Transverse colon (tissue), 4 donors: ENCODE results near the gene VPS8. TPM values are rescaled to one million over a fixed set of nuclear protein-coding genes. Genes with fewer than 3 reads are reported as not detected.

ENCODE experiments used
- DNase-seq: peaks from one replicate; pipeline ENCODE4 v3.0.0-alpha.2; 2019
- H3K27ac ChIP-seq, 4 donors: fragments of 200-600 bp; sonication (generic); 2 replicates each; pipeline ENCODE4 v1.5.1; 2016 to 2018; ENCODE audit warnings: inconsistent platforms in 4 of 4
- H3K27me3 ChIP-seq: fragments of 200-600 bp; sonication (generic); 2 replicates; pipeline ENCODE4 v1.5.1; 2017; ENCODE audit warnings: inconsistent platforms
- H3K36me3 ChIP-seq, 4 donors: fragments of 200-600 bp; sonication (generic); 2 replicates each; pipeline ENCODE4 v1.5.1; 2017 to 2019; ENCODE audit warnings: inconsistent platforms in 4 of 4
- H3K4me1 ChIP-seq, 4 donors: fragments of 200-600 bp; sonication (generic); 2 replicates each; pipeline ENCODE4 v1.5.1; 2017 to 2020; ENCODE audit warnings: inconsistent platforms in 4 of 4
- H3K4me3 ChIP-seq, 4 donors: fragments of 200-600 bp; sonication (generic); 1 replicate in 1 of 4; 2 replicates in 3 of 4; pipeline versions ENCODE4 v1.5.1 to v1.6.1; 2017 to 2019; ENCODE audit warnings: inconsistent platforms in 4 of 4
- H3K9me3 ChIP-seq, 2 donors: fragments of 200-600 bp; sonication (generic); 2 replicates each; pipeline ENCODE4 v1.5.1; 2017 to 2019; ENCODE audit warnings: inconsistent platforms in 2 of 2
- EP300 ChIP-seq: sonication (generic); formaldehyde crosslinking; IDR thresholded peaks from one replicate; pipeline ENCODE4 v1.6.1; 2017; ENCODE audit warnings: antibody characterized with exemption, low read depth
- POLR2A ChIP-seq: fragments of 450-650 bp; IDR thresholded peaks from one replicate; pipeline ENCODE4 v1.6.1; 2016; ENCODE audit warnings: antibody characterized with exemption, mild to moderate bottlenecking, moderate library complexity
- POLR2AphosphoS5 ChIP-seq, 3 donors: sonication (generic); formaldehyde crosslinking; IDR thresholded peaks; one replicate each; pipeline ENCODE4 v1.6.1; 2016; ENCODE audit warnings: antibody characterized with exemption in 3 of 3
- WGBS, 2 donors: methylation state at CpG; one replicate each; pipeline ENCODE4 v1.1.5; 2018; ENCODE audit warnings: low coverage in 1 of 2; 5-methylcytosine and 5-hydroxymethylcytosine counted together
- in situ Hi-C, 4 donors: fragments of 200-750 bp; cut with MboI; loops; one replicate each; pipeline versions ENCODE4 v1.15.0 to v1.15.1; 2017; ENCODE audit warnings: low sequenced_read_pairs in 3 of 4, low pct_ligation_motif_present in 1 of 4, low pct_unique_long_range_greater_than_20kb in 1 of 4
- intact Hi-C: fragments of 100-400 bp; cut with DNase I; formaldehyde crosslinking; loops from one replicate; pipeline ENCODE4 v1.15.1; 2023; ENCODE audit warnings: low total_unique reads
- total RNA-seq, 4 donors: library from RNA; depleted of rRNA; stranded (reverse); fragments of >200 nt; gene quantifications; one replicate each; pipeline ENCODE4 v1.1.0, GENCODE V29; 2016
- TF ChIP-seq, protein P1 (sequence below), 5 experiments: fragments of 200-600 bp in 3 of 5; fragments of 450-650 bp in 2 of 5; sonication (generic) in 3 of 5; IDR thresholded peaks; 1 replicate in 2 of 5; 2 replicates in 3 of 5; pipeline ENCODE4 v1.5.1; 2016 to 2017; ENCODE audit warnings: antibody characterized with exemption in 5 of 5, inconsistent platforms in 3 of 5, mild to moderate bottlenecking in 2 of 5, moderate library complexity in 1 of 5

Gene VPS8
- total RNA-seq, 4 donors from 2014 or later = 35.8 to 115 (median 70.3) TPM

DNA sequence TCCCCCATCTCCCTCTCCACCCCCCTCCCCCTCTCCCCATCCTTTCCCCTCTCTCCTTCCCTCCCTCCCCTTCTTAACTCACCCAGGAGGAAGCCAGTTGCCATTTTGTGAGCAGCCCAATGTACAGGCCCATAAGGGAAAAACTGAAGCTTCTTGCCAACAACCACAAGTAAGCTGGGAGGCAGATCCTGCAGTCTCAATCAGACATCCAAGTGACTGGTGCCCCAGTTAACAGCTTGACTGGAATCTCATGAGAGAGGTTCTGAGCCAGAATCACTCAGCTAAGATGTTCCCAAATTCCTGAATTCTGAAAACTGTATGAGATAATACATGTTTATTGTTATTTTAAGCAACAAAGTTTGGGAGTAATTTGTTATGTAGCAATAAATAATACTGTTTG, 250.2 kb downstream of the VPS8 start:
- Histone ChIP-seq H3K9me3 (peaks cover 9 to 12% of the 10 kb centered on the region in 2 donors), H3K4me1 (no peaks in the 10 kb centered on the region), H3K27me3 (no peaks in the 10 kb centered on the region), H3K27ac (no peak overlapping the region), H3K4me3 (no peak overlapping the region), H3K36me3 (no peaks in the 10 kb centered on the region)
- no peak for TF ChIP-seq POLR2AphosphoS5 (IDR thresholded peaks at IDR 0.05)
- in situ Hi-C loops (no loop called here), intact Hi-C loops (no loop called here)
- DNase-seq = no peak

GRCh38 chr3:185063431-185063830, 251.5 kb downstream of the VPS8 start:
- Histone ChIP-seq H3K27me3 (no peaks in the 10 kb centered on the region), H3K27ac (no peak overlapping the region), H3K4me3 (no peak overlapping the region), H3K9me3 (peaks cover 0 to 6% of the 10 kb centered on the region in 2 donors), H3K4me1 (peaks cover 0 to 2% (median 0%) of the 10 kb centered on the region in 4 donors), H3K36me3 (no peaks in the 10 kb centered on the region)
- WGBS, 2 donors = 82 to 84% methylated on average over 3 of the region's 3 CpGs
- intact Hi-C loops = no loop called here
- TF ChIP-seq POLR2AphosphoS5 (IDR thresholded peaks at IDR 0.05) = no peak
- TF ChIP-seq, protein P1, sequence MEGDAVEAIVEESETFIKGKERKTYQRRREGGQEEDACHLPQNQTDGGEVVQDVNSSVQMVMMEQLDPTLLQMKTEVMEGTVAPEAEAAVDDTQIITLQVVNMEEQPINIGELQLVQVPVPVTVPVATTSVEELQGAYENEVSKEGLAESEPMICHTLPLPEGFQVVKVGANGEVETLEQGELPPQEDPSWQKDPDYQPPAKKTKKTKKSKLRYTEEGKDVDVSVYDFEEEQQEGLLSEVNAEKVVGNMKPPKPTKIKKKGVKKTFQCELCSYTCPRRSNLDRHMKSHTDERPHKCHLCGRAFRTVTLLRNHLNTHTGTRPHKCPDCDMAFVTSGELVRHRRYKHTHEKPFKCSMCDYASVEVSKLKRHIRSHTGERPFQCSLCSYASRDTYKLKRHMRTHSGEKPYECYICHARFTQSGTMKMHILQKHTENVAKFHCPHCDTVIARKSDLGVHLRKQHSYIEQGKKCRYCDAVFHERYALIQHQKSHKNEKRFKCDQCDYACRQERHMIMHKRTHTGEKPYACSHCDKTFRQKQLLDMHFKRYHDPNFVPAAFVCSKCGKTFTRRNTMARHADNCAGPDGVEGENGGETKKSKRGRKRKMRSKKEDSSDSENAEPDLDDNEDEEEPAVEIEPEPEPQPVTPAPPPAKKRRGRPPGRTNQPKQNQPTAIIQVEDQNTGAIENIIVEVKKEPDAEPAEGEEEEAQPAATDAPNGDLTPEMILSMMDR (IDR thresholded peaks at IDR 0.05) = no peak
- in situ Hi-C loops = no loop called here
- no peak for DNase-seq

- H3K9me3 ChIP-seq = peaks cover 0 to 6% of the 10 kb centered on the region in 2 donors
- WGBS, 2 donors = 86% methylated on average over 3 of the region's 3 CpGs; no CpG with 5 or more reads in 1 of the 2 donors
- intact Hi-C loops (loop anchor here (5.0 kb wide), 1 partner anchor 112 kb away; no protein-coding TSS in a partner anchor), in situ Hi-C loops (no loop called here)
- H3K36me3 ChIP-seq = no peaks in the 10 kb centered on the region
- DNase-seq = no peak
- H3K4me3 ChIP-seq = no peak overlapping the region
- no peak overlapping the region for H3K27ac ChIP-seq
- H3K4me1 ChIP-seq = peaks cover 8 to 17% (median 12%) of the 10 kb centered on the region in 4 donors
- TF ChIP-seq EP300 = no peak
- TF ChIP-seq, protein P1 (IDR thresholded peaks at IDR 0.05) = no peak
- TF ChIP-seq POLR2A = no peak
- TF ChIP-seq POLR2AphosphoS5 (IDR thresholded peaks at IDR 0.05) = no peak
- no peaks in the 10 kb centered on the region for H3K27me3 ChIP-seq
These were observed 253.1 kb downstream of the VPS8 start for GRCh38 chr3:185065059-185065458.

GRCh38 chr3:185066251-185066650, 254.3 kb downstream of the VPS8 start:
- 90% methylated on average over 4 of the region's 4 CpGs; no CpG with 5 or more reads in 1 of the 2 donors for whole genome bisulfite sequencing, 2 donors
- Histone ChIP-seq H3K36me3 (no peaks in the 10 kb centered on the region), H3K4me1 (peaks cover 12 to 24% (median 20%) of the 10 kb centered on the region in 4 donors), H3K4me3 (no peak overlapping the region), H3K27me3 (no peaks in the 10 kb centered on the region), H3K27ac (no peak overlapping the region), H3K9me3 (no peaks in the 10 kb centered on the region)
- TF ChIP-seq, protein P1 (IDR thresholded peaks at IDR 0.05) = no peak
- TF ChIP-seq POLR2A = no peak
- TF ChIP-seq EP300 = no peak
- in situ Hi-C loops (no loop called here), intact Hi-C loops (loop anchor here (5.0 kb wide), 1 partner anchor 111 kb away; no protein-coding TSS in a partner anchor)
- no peak for DNase-seq

- intact Hi-C loops (loop anchor here (5.0 kb wide), 1 partner anchor 110 kb away; no protein-coding TSS in a partner anchor), in situ Hi-C loops (no loop called here)
- DNase-seq = no peak
- Histone ChIP-seq H3K36me3 (no peaks in the 10 kb centered on the region), H3K27ac (no peak overlapping the region), H3K27me3 (no peaks in the 10 kb centered on the region), H3K4me1 (peaks cover 12 to 24% (median 20%) of the 10 kb centered on the region in 4 donors), H3K9me3 (no peaks in the 10 kb centered on the region), H3K4me3 (no peak overlapping the region)
- TF ChIP-seq EP300 = no peak
- TF ChIP-seq, protein P1 (IDR thresholded peaks at IDR 0.05) = no peak
- TF ChIP-seq POLR2A = no peak
- TF ChIP-seq POLR2AphosphoS5 (IDR thresholded peaks at IDR 0.05) = no peak
- WGBS, 2 donors = 94 to 96% methylated on average over 8 to 11 of the region's 11 CpGs
These were observed 255.2 kb downstream of the VPS8 start for GRCh38 chr3:185067173-185067572.
